Transverse colon (tissue), 4 donors: ENCODE results near the gene INTS6L. TPM values are rescaled to one million over a fixed set of nuclear protein-coding genes. Genes with fewer than 3 reads are reported as not detected.
A peak's percentile ranks its signal among the peaks of the same experiment; 100 is the strongest.
"Not testable (repeated sequence)": the region's sequence is repeated elsewhere in the genome, so short reads cannot be mapped to it uniquely, and the experiment has no call there.

Experiments
- DNase-seq: peaks from one replicate; pipeline ENCODE4 v3.0.0-alpha.2; 2019
- H3K27ac ChIP-seq, 4 donors: fragments of 200-600 bp; sonication (generic); 2 replicates each; pipeline ENCODE4 v1.5.1; 2016 to 2018; ENCODE audit warnings: inconsistent platforms in 4 of 4
- H3K27me3 ChIP-seq: fragments of 200-600 bp; sonication (generic); 2 replicates; pipeline ENCODE4 v1.5.1; 2017; ENCODE audit warnings: inconsistent platforms
- H3K36me3 ChIP-seq, 4 donors: fragments of 200-600 bp; sonication (generic); 2 replicates each; pipeline ENCODE4 v1.5.1; 2017 to 2019; ENCODE audit warnings: inconsistent platforms in 4 of 4
- H3K4me1 ChIP-seq, 4 donors: fragments of 200-600 bp; sonication (generic); 2 replicates each; pipeline ENCODE4 v1.5.1; 2017 to 2020; ENCODE audit warnings: inconsistent platforms in 4 of 4
- H3K4me3 ChIP-seq, 4 donors: fragments of 200-600 bp; sonication (generic); 1 replicate in 1 of 4; 2 replicates in 3 of 4; pipeline versions ENCODE4 v1.5.1 to v1.6.1; 2017 to 2019; ENCODE audit warnings: inconsistent platforms in 4 of 4
- H3K9me3 ChIP-seq, 2 donors: fragments of 200-600 bp; sonication (generic); 2 replicates each; pipeline ENCODE4 v1.5.1; 2017 to 2019; ENCODE audit warnings: inconsistent platforms in 2 of 2
- CTCF ChIP-seq, 5 experiments: fragments of 200-600 bp in 3 of 5; fragments of 450-650 bp in 2 of 5; sonication (generic) in 3 of 5; IDR thresholded peaks; 1 replicate in 2 of 5; 2 replicates in 3 of 5; pipeline ENCODE4 v1.5.1; 2016 to 2017; ENCODE audit warnings: antibody characterized with exemption in 5 of 5, inconsistent platforms in 3 of 5, mild to moderate bottlenecking in 2 of 5, moderate library complexity in 1 of 5
- EP300 ChIP-seq: sonication (generic); formaldehyde crosslinking; IDR thresholded peaks from one replicate; pipeline ENCODE4 v1.6.1; 2017; ENCODE audit warnings: antibody characterized with exemption, low read depth
- POLR2A ChIP-seq: fragments of 450-650 bp; IDR thresholded peaks from one replicate; pipeline ENCODE4 v1.6.1; 2016; ENCODE audit warnings: antibody characterized with exemption, mild to moderate bottlenecking, moderate library complexity
- POLR2AphosphoS5 ChIP-seq, 3 donors: sonication (generic); formaldehyde crosslinking; IDR thresholded peaks; one replicate each; pipeline ENCODE4 v1.6.1; 2016; ENCODE audit warnings: antibody characterized with exemption in 3 of 3
- WGBS, 2 donors: methylation state at CpG; one replicate each; pipeline ENCODE4 v1.1.5; 2018; ENCODE audit warnings: low coverage in 1 of 2; 5-methylcytosine and 5-hydroxymethylcytosine counted together
- in situ Hi-C, 4 donors: fragments of 200-750 bp; cut with MboI; loops; one replicate each; pipeline versions ENCODE4 v1.15.0 to v1.15.1; 2017; ENCODE audit warnings: low sequenced_read_pairs in 3 of 4, low pct_ligation_motif_present in 1 of 4, low pct_unique_long_range_greater_than_20kb in 1 of 4
- intact Hi-C: fragments of 100-400 bp; cut with DNase I; formaldehyde crosslinking; loops from one replicate; pipeline ENCODE4 v1.15.1; 2023; ENCODE audit warnings: low total_unique reads
- total RNA-seq, 4 donors: library from RNA; depleted of rRNA; stranded (reverse); fragments of >200 nt; gene quantifications; one replicate each; pipeline ENCODE4 v1.1.0, GENCODE V29; 2016

Gene INTS6L
- total RNA-seq, 4 donors from 2014 or later = 23.5 to 195 (median 44.4) TPM

- Histone ChIP-seq H3K4me3 (no peak overlapping the region), H3K9me3 (no peaks in the 10 kb centered on the region), H3K4me1 (no peaks in the 10 kb centered on the region), H3K27ac (no peak overlapping the region), H3K27me3 (no peaks in the 10 kb centered on the region), H3K36me3 (no peaks in the 10 kb centered on the region)
- intact Hi-C loops (no loop called here), in situ Hi-C loops (loop anchor here in 1 of 4 donors (25.0 kb wide), 1 partner anchor 109 kb away; no protein-coding TSS in a partner anchor)
- peak; percentile 46 for DNase-seq
- TF ChIP-seq POLR2AphosphoS5 (IDR thresholded peaks at IDR 0.05) (no peak), CTCF (IDR thresholded peaks at IDR 0.05) (peak; percentile 37 to 53 (median 39))
- WGBS, 2 donors = 57 to 65% methylated on average over 1 to 18 of the region's 18 CpGs
Measured at GRCh38 chrX:135596495-135596894, 76.0 kb downstream of the INTS6L start.

GRCh38 chrX:135605906-135606305, 85.4 kb downstream of the INTS6L start:
- in situ Hi-C loops = no loop called here
- H3K36me3 ChIP-seq = no peaks in the 10 kb centered on the region
- no peaks in the 10 kb centered on the region for H3K4me1 ChIP-seq
- no peaks in the 10 kb centered on the region for H3K27me3 ChIP-seq
- TF ChIP-seq CTCF (IDR thresholded peaks at IDR 0.05) (no peak), POLR2AphosphoS5 (IDR thresholded peaks at IDR 0.05) (no peak), POLR2A (no peak), EP300 (no peak)
- H3K27ac ChIP-seq = no peak overlapping the region
- intact Hi-C loops = no loop called here
- DNase-seq = no peak
- 40 to 68% methylated on average over 1 to 6 of the region's 6 CpGs for WGBS, 2 donors
- no peak overlapping the region for H3K4me3 ChIP-seq
- no peaks in the 10 kb centered on the region for H3K9me3 ChIP-seq

- DNase-seq, H3K4me3 ChIP-seq, H3K27me3 ChIP-seq, H3K27ac ChIP-seq, intact Hi-C loops, H3K4me1 ChIP-seq, H3K36me3 ChIP-seq, in situ Hi-C loops, H3K9me3 ChIP-seq: not testable (repeated sequence)
- 75% methylated on average over 6 of the region's 7 CpGs; no CpG with 5 or more reads in 1 of the 2 donors for whole genome bisulfite sequencing, 2 donors
Measured at GRCh38 chrX:135624408-135625204, 104.1 kb downstream of the INTS6L start.

- WGBS, 2 donors = 80% methylated on average over 6 of the region's 6 CpGs; no CpG with 5 or more reads in 1 of the 2 donors
- no peaks in the 10 kb centered on the region for H3K36me3 ChIP-seq
- H3K4me3 ChIP-seq = no peak overlapping the region
- no peaks in the 10 kb centered on the region for H3K27me3 ChIP-seq
- H3K27ac ChIP-seq = no peak overlapping the region
- H3K9me3 ChIP-seq = no peaks in the 10 kb centered on the region
- H3K4me1 ChIP-seq = no peaks in the 10 kb centered on the region
- DNase-seq = no peak
- TF ChIP-seq EP300 (no peak), POLR2A (no peak), POLR2AphosphoS5 (IDR thresholded peaks at IDR 0.05) (no peak), CTCF (IDR thresholded peaks at IDR 0.05) (no peak)
- in situ Hi-C loops = no loop called here
- intact Hi-C loops = no loop called here
Measured at GRCh38 chrX:135625995-135626394, 105.5 kb downstream of the INTS6L start.

- TF ChIP-seq POLR2AphosphoS5 (IDR thresholded peaks at IDR 0.05) = no peak
- TF ChIP-seq CTCF (IDR thresholded peaks at IDR 0.05) = no peak
- no peak for TF ChIP-seq EP300
- no peak for TF ChIP-seq POLR2A
- no peak for DNase-seq
- Histone ChIP-seq H3K4me3 (no peak overlapping the region), H3K4me1 (no peaks in the 10 kb centered on the region), H3K27me3 (no peaks in the 10 kb centered on the region), H3K9me3 (no peaks in the 10 kb centered on the region), H3K36me3 (no peaks in the 10 kb centered on the region), H3K27ac (no peak overlapping the region)
- in situ Hi-C loops = no loop called here
- WGBS, 2 donors = 35 to 57% methylated on average over 1 to 3 of the region's 3 CpGs
- intact Hi-C loops = no loop called here
Measured at GRCh38 chrX:135629342-135629741, 108.9 kb downstream of the INTS6L start.
